BE2C (cell line): ENCODE data around the gene MBNL1.

Source experiments
- DNase-seq: peaks from one replicate; pipeline ENCODE4 v3.0.0-alpha.2; 2020
- H3K27me3 ChIP-seq: fragments of 250-450 bp; sonication (Bioruptor Pico); 2 replicates; pipeline ENCODE4 v1.5.1; 2020; ENCODE audit warnings: mild to moderate bottlenecking
- H3K36me3 ChIP-seq: fragments of 250-450 bp; sonication (Bioruptor Pico); 2 replicates; pipeline ENCODE4 v1.5.1; 2020; ENCODE audit warnings: mild to moderate bottlenecking
- H3K4me1 ChIP-seq: fragments of 250-450 bp; sonication (Bioruptor Pico); 2 replicates; pipeline ENCODE4 v1.5.1; 2020
- H3K4me3 ChIP-seq: 2 replicates; pipeline ENCODE4 v1.5.1; 2011; ENCODE audit warnings: low read depth, low read length
- H3K9me3 ChIP-seq: fragments of 250-450 bp; sonication (Bioruptor Pico); 2 replicates; pipeline ENCODE4 v1.5.1; 2020
- TF ChIP-seq, protein P1 (sequence below): IDR thresholded peaks from 2 replicates; pipeline ENCODE4 v1.5.1; 2012; ENCODE audit warnings: mild to moderate bottlenecking, low read depth, low read length

Gene MBNL1

DNA sequence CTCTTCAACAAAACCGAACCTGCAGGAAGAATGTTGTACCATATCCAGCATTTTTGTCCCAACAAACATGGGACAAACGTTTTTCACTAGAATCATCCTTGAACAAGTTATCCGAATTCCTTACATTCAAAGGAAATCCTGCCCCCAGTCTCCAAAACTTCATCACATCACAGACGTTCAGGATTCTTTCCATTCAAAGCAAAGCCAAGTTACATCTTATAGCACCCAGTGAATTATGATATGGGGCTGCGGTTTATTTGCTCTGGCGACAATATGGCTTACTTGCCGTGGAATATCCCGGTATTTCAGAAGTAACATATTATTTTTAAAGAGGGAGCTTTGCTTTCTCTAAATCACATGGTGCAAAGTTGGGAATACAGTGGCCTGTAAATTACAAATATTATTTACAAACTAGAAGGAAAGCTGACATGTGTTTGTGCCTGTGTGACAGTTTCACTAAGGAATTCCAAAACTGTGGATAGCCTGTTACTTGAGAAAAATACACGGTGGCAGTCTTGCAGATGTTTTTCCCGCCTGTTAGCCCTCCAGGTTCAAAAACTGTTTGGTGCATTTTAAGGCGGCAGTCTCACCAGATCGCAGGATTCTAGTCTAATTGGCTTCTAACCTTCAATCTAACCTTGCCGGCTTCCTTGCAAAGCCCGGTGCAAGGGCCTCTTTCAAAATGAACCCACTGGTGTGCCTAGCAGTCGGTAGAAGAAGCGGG lies 736 bp upstream of the MBNL1 start:
- Histone ChIP-seq H3K4me3 (peak overlapping the region; percentile 91), H3K27me3 (no peaks in the 10 kb centered on the region), H3K9me3 (no peaks in the 10 kb centered on the region), H3K4me1 (peaks cover 5% of the 10 kb centered on the region), H3K36me3 (0 out of 2 replicates have a peak, but pooled peaks cover 3% of the 10 kb centered on the region)
- TF ChIP-seq, protein P1, sequence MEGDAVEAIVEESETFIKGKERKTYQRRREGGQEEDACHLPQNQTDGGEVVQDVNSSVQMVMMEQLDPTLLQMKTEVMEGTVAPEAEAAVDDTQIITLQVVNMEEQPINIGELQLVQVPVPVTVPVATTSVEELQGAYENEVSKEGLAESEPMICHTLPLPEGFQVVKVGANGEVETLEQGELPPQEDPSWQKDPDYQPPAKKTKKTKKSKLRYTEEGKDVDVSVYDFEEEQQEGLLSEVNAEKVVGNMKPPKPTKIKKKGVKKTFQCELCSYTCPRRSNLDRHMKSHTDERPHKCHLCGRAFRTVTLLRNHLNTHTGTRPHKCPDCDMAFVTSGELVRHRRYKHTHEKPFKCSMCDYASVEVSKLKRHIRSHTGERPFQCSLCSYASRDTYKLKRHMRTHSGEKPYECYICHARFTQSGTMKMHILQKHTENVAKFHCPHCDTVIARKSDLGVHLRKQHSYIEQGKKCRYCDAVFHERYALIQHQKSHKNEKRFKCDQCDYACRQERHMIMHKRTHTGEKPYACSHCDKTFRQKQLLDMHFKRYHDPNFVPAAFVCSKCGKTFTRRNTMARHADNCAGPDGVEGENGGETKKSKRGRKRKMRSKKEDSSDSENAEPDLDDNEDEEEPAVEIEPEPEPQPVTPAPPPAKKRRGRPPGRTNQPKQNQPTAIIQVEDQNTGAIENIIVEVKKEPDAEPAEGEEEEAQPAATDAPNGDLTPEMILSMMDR, result no peak
- DNase-seq, result no peak

DNA sequence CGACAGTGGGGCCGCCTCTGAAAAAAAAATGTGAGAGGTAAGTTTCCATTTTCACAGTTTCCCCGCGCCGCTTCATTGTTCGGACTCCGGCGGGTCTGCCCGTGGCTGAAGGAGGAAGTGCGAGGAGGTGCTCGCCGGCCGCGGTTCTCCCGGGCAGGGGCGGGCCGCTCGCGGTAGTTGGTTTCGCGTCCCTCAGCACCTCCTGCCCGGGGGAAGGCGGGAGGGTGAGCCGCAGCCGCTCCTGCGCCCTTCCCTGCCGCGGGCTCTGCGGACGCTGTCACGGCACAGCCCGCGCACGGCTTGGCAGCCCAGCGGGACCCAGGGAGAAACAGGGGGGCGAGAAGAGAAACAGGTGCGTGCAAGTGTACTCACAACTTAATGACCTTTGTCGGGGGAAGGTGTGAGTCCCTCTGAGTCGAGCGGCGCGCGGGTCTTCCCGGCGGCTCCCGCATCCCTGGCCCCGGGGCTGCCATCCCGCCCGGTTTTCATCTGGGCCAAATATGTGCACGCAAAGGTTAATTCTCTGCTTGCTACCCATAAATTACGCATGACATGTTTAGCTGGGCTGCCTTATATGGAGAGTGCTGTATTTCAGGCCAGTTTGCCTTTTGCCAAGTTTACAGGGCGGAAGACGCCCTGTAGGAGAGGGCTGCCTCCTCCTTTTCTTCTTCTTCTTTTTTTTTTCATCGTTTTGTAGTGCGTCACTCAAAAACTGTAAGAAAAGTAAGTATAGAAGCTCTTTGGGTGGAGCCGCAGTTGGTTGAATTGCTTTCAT lies 514 bp downstream of the MBNL1 start:
- TF ChIP-seq, protein P1, result no peak
- Histone ChIP-seq H3K4me3 (peak overlapping the region; percentile 91), H3K27me3 (no peaks in the 10 kb centered on the region), H3K4me1 (peaks cover 5% of the 10 kb centered on the region), H3K9me3 (no peaks in the 10 kb centered on the region), H3K36me3 (0 out of 2 replicates have a peak, but pooled peaks cover 3% of the 10 kb centered on the region)
- peak; percentile 74 for DNase-seq

DNA sequence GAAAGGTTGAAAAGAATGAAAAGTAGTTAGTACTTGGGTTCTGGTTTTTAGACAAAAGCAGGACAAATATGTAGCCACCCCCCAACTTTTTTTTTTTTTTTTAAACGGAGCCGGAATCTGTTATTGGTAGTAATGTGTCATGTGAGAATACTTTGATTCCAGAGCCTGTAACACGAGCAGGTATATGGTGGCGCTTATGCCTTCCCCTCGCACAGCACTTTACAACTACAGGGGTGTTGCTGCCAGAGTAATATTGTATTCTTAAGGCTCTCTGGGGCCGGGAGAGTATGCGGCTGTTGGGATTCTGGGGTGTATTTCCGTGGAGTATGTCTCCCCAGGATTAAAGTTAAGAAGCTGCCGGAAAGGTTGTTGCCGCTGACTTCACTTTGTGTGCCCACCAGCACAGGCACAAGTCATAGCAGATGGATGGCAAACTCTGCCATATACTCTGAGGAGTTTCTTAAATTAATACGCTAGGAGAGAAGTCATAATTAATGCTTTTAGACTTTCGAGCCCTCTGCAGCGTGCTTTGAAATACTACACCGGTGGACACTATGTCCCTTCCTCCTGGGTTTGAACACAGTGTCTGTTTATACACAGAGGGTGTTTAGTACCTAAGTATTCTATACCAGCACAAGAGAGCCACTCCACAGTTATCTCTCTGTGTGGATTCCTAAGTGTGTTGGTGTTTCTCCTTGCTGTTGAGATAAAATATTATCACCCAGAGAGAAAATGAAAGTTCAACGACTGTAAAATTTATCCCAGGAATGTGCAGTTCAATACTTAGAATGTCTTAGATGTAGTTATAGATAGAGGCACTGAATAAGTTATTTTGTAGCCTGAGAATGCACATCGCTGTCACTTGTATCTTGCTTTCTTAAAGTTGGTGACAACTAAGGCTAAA lies 1.4 kb downstream of the MBNL1 start:
- Histone ChIP-seq H3K27me3 (no peaks in the 10 kb centered on the region), H3K9me3 (no peaks in the 10 kb centered on the region), H3K4me3 (peak overlapping the region; percentile 91), H3K4me1 (peaks cover 5% of the 10 kb centered on the region), H3K36me3 (0 out of 2 replicates have a peak, but pooled peaks cover 3% of the 10 kb centered on the region)
- TF ChIP-seq, protein P1, result no peak
- no peak for DNase-seq

DNA sequence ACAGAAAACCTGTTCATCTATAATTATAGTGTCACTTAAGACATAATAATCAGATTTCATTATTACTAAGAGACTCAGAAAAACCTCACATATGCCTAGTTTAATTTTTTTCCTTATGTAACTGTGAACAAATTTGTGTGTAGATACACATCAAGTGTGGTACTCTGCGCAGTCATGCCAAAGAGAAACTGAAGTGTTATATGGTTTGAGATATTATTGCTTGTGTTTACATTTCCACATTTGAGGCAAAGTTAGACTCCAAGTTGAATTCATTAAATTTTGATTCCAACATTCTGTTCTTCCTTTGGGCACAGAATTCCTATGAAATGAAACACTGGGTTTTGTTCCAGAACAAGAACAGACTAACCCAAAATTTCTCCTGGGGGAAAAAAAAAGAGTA lies 2.2 kb downstream of the MBNL1 start:
- no peak for DNase-seq
- Histone ChIP-seq H3K9me3 (no peaks in the 10 kb centered on the region), H3K4me1 (peaks cover 5% of the 10 kb centered on the region), H3K27me3 (no peaks in the 10 kb centered on the region), H3K4me3 (peak overlapping the region; percentile 91), H3K36me3 (0 out of 2 replicates have a peak, but pooled peaks cover 3% of the 10 kb centered on the region)
- TF ChIP-seq, protein P1, result no peak

DNA sequence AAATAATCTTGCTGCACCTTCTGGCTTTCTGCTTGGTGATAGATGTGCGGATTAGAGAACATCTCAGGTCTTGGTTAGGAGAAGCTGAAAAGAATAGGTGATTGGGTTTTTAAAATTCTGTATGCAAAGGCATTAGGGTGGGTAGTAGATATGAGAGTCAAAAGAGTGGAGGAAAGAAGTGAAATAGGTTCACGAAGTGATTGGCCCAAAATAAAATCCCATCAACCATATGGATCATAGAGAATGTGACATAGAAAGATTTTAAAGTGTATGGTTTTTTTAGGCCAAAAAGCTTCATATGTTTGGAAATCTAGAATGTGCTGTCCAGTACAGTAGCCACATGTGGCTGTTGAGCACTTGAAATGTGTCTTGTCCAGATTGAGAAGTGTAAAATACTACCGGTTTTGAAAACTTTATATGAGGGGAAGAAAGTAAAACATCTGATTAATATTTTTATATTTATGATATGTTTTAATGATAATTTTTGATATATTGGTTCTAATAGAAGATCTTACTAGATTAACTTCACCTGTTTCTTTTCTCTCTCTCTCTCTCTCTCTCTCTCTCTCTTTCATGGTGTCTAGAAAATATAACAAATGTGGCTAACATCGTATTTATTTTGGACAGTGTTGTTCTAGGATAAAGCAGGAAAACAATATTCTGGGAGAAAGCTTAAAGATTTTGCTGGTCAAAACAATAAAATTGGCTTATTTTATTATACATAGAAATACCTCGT lies 2.9 kb downstream of the MBNL1 start:
- DNase-seq, result no peak

More for the DNA sequence above, 2.9 kb downstream of the MBNL1 start:
- Histone ChIP-seq H3K36me3 (0 out of 2 replicates have a peak, but pooled peaks cover 3% of the 10 kb centered on the region), H3K4me1 (peaks cover 5% of the 10 kb centered on the region), H3K9me3 (no peaks in the 10 kb centered on the region), H3K27me3 (no peaks in the 10 kb centered on the region), H3K4me3 (peak overlapping the region; percentile 91)
- TF ChIP-seq, protein P1, result no peak
